Measurements from ENCODE around the gene EPHA5.

The EPHA5 gene

GRCh38 chr4:65670331-65671031, at the start of gene EPHA5:
Gene EPHA5, minus strand, starts transcription at chr4:65670489. Its CDS starts 747 bp downstream, at chr4:65669742.
- no peak for DNase-seq

- DNase-seq: no peak
Observed at GRCh38 chr4:65719635-65720034, 49.3 kb upstream of the EPHA5 start.

GRCh38 chr4:65698631-65699030, 28.3 kb upstream of the EPHA5 start:
- DNase-seq: no peak

- no peak for DNase-seq
Observed at GRCh38 chr4:65696436-65696835, 26.1 kb upstream of the EPHA5 start.

- no peak for DNase-seq
Observed at GRCh38 chr4:65671372-65671771, 1.1 kb upstream of the EPHA5 start.

GRCh38 chr4:65670020-65670330, 314 bp downstream of the EPHA5 start:
- DNase-seq: no peak

GRCh38 chr4:65669111-65670019, 924 bp downstream of the EPHA5 start:
- DNase-seq: no peak

GRCh38 chr4:65668201-65669089, 1.8 kb downstream of the EPHA5 start:
- no peak for DNase-seq

GRCh38 chr4:65667506-65668041, 2.7 kb downstream of the EPHA5 start:
- no peak for DNase-seq

- no peak for DNase-seq
Observed at GRCh38 chr4:65665771-65666523, 4.3 kb downstream of the EPHA5 start.

GRCh38 chr4:65661471-65661870, 8.8 kb downstream of the EPHA5 start:
- DNase-seq: no peak

- no peak for DNase-seq
Observed at GRCh38 chr4:65658117-65658516, 12.2 kb downstream of the EPHA5 start.

- no peak for DNase-seq
Observed at GRCh38 chr4:65656008-65656407, 14.3 kb downstream of the EPHA5 start.

GRCh38 chr4:65654976-65655375, 15.3 kb downstream of the EPHA5 start:
- no peak for DNase-seq

GRCh38 chr4:65653740-65654361, 16.4 kb downstream of the EPHA5 start:
- no peak for DNase-seq

- no peak for DNase-seq
Observed at GRCh38 chr4:65651751-65652150, 18.5 kb downstream of the EPHA5 start.

GRCh38 chr4:65651031-65651430, 19.3 kb downstream of the EPHA5 start:
- no peak for DNase-seq

- no peak for DNase-seq
Observed at GRCh38 chr4:65646136-65646535, 24.2 kb downstream of the EPHA5 start.

GRCh38 chr4:65645185-65645584, 25.1 kb downstream of the EPHA5 start:
- no peak for DNase-seq

- no peak for DNase-seq
Observed at GRCh38 chr4:65635051-65635821, 35.1 kb downstream of the EPHA5 start.

GRCh38 chr4:65624651-65625050, 45.6 kb downstream of the EPHA5 start:
- no peak for DNase-seq

Measured in NK-92 treated with Interleukin-12 subunit alpha and Interleukin-12 subunit beta, amount 100 ng/mL, for 24 hours (cell line).